ENCODE measurements around the gene C11orf91.

C11orf91 gene

GRCh38 chr11:33700502-33701271 lies at the start of gene C11orf91:
Gene C11orf91, minus strand, starts transcription at chr11:33700826. Its CDS starts 86 bp downstream, at chr11:33700740.
- peak; percentile 66 for DNase-seq (ENCODE audit: low read depth)
- H3K4me3 ChIP-seq (ENCODE audit: low read depth, low read length) = peak within 1 kb of the TSS; percentile 65
- TF ChIP-seq, protein P1, sequence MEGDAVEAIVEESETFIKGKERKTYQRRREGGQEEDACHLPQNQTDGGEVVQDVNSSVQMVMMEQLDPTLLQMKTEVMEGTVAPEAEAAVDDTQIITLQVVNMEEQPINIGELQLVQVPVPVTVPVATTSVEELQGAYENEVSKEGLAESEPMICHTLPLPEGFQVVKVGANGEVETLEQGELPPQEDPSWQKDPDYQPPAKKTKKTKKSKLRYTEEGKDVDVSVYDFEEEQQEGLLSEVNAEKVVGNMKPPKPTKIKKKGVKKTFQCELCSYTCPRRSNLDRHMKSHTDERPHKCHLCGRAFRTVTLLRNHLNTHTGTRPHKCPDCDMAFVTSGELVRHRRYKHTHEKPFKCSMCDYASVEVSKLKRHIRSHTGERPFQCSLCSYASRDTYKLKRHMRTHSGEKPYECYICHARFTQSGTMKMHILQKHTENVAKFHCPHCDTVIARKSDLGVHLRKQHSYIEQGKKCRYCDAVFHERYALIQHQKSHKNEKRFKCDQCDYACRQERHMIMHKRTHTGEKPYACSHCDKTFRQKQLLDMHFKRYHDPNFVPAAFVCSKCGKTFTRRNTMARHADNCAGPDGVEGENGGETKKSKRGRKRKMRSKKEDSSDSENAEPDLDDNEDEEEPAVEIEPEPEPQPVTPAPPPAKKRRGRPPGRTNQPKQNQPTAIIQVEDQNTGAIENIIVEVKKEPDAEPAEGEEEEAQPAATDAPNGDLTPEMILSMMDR (IDR thresholded peaks at IDR 0.05; ENCODE audit: low read depth, low read length, missing control alignments) = no peak

GRCh38 chr11:33747979-33748378 lies 47.4 kb upstream of the C11orf91 start:
- no peak overlapping the region for H3K4me3 ChIP-seq (ENCODE audit: low read depth, low read length)
- TF ChIP-seq, protein P1 (IDR thresholded peaks at IDR 0.05; ENCODE audit: low read depth, low read length, missing control alignments) = no peak
- no peak for DNase-seq (ENCODE audit: low read depth)

DNA sequence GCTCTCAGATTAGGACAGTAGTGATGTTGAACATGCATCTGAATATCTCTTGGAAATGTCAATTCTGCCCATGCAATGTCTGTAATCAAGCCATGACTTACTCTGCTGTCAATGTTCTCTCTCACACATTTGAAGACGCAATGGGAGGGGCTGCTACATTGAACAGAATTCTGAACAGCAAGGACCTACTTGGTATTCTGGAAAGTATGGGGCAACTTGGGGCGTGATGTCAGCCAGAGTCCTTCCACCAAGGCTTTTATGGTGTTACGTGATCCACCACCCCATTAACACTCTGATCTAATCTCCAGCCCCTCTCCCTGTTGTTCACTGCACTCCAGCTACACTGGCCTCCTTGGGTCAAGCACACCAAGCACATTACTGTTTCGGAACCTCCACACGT lies 42.7 kb upstream of the C11orf91 start:
- no peak for DNase-seq (ENCODE audit: low read depth)
- TF ChIP-seq, protein P1 (IDR thresholded peaks at IDR 0.05; ENCODE audit: low read depth, low read length, missing control alignments) = no peak
- no peak overlapping the region for H3K4me3 ChIP-seq (ENCODE audit: low read depth, low read length)

DNA sequence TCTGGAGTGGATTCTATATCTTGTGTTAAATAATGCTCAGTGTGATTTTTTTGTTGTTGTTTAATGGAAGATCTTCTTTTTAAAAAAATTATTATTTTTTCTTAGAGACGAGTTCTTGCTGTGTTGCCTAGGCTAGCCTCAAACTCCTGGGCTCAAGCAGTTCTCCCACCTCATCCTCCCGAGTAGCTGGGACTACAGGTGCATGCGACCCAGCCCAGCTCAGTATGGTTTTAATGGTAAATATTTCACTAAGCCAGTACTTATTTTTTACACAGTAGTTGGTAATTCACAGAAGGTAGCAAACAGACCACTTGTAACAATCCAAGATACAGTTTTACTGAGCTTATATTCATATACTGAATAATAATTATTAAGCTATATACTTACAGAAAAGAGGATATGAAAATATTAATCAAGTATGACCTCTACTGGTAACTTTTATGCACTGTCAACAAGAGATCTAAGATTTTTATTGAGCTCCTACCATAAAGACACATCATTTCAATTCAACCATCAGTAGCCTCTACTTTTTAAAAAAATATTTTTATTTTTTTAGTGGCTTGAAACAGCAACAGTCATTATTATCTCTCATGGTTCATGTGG lies 41.7 kb upstream of the C11orf91 start:
- TF ChIP-seq, protein P1 (IDR thresholded peaks at IDR 0.05; ENCODE audit: low read depth, low read length, missing control alignments) = peak; percentile 26
- no peak for DNase-seq (ENCODE audit: low read depth)
- no peak overlapping the region for H3K4me3 ChIP-seq (ENCODE audit: low read depth, low read length)

GRCh38 chr11:33741806-33742205 lies 41.2 kb upstream of the C11orf91 start:
- no peak overlapping the region for H3K4me3 ChIP-seq (ENCODE audit: low read depth, low read length)
- TF ChIP-seq, protein P1 (IDR thresholded peaks at IDR 0.05; ENCODE audit: low read depth, low read length, missing control alignments) = no peak
- DNase-seq (ENCODE audit: low read depth) = no peak

- no peak for DNase-seq (ENCODE audit: low read depth)
- TF ChIP-seq, protein P1 (IDR thresholded peaks at IDR 0.05; ENCODE audit: low read depth, low read length, missing control alignments) = no peak
- H3K4me3 ChIP-seq (ENCODE audit: low read depth, low read length) = no peak overlapping the region
Measured at GRCh38 chr11:33737362-33737821, 36.8 kb upstream of the C11orf91 start.

All from GM12864 (cell line).